Testis (tissue), 2 donors: ENCODE measurements around the gene MAGEA9.
"Not testable (repeated sequence)": the region's sequence is repeated elsewhere in the genome, so short reads cannot be mapped to it uniquely, and the experiment has no call there.

ENCODE experiments used
- POLR2A ChIP-seq: fragments of 450-650 bp; IDR thresholded peaks from one replicate; pipeline ENCODE4 v1.6.1; 2017; ENCODE audit warnings: antibody characterized with exemption, mild to moderate bottlenecking, moderate library complexity
- TF ChIP-seq, protein P1 (sequence below), 3 experiments: fragments of 450-650 bp in 2 of 3; fragments of 200-600 bp in 1 of 3; sonication (generic) in 1 of 3; IDR thresholded peaks; one replicate each; pipeline ENCODE4 v1.5.1; 2016 to 2019; ENCODE audit warnings: antibody characterized with exemption in 3 of 3, mild to moderate bottlenecking in 2 of 3, moderate library complexity in 1 of 3

DNA sequence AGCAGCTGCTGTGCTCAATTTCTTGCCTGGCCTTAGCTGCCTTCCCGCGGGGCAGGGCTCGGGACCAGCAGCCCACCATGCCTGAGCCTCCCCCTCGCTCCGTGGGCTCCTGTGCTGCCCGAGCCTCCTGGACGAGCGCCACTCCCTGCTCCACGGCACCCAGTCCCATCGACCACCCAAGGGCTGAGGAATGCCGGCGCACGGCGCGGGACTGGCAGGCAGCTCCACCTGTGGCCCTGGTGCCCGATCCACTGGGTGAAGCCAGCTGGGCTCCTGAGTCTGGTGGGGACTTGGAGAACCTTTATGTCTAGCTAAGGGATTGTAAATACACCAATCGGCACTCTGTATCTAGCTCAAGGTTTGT, 23.0 kb upstream of the MAGEA9 start:
- TF ChIP-seq, protein P1, sequence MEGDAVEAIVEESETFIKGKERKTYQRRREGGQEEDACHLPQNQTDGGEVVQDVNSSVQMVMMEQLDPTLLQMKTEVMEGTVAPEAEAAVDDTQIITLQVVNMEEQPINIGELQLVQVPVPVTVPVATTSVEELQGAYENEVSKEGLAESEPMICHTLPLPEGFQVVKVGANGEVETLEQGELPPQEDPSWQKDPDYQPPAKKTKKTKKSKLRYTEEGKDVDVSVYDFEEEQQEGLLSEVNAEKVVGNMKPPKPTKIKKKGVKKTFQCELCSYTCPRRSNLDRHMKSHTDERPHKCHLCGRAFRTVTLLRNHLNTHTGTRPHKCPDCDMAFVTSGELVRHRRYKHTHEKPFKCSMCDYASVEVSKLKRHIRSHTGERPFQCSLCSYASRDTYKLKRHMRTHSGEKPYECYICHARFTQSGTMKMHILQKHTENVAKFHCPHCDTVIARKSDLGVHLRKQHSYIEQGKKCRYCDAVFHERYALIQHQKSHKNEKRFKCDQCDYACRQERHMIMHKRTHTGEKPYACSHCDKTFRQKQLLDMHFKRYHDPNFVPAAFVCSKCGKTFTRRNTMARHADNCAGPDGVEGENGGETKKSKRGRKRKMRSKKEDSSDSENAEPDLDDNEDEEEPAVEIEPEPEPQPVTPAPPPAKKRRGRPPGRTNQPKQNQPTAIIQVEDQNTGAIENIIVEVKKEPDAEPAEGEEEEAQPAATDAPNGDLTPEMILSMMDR (IDR thresholded peaks at IDR 0.05) = not testable (repeated sequence)
- TF ChIP-seq POLR2A = not testable (repeated sequence)
